Thyroid gland (tissue), 4 donors: ENCODE measurements around the gene SLC9B1. TPM values are rescaled to one million over a fixed set of nuclear protein-coding genes. Genes with fewer than 3 reads are reported as not detected.
"Not testable (repeated sequence)": the region's sequence is repeated elsewhere in the genome, so short reads cannot be mapped to it uniquely, and the experiment has no call there.

Experiments used
- DNase-seq, 2 donors: peaks; one replicate each; pipeline ENCODE4 v3.0.0-alpha.2; 2019
- H3K27ac ChIP-seq, 3 donors: fragments of 200-600 bp; sonication (generic); 1 replicate in 2 of 3; 2 replicates in 1 of 3; pipeline ENCODE4 v1.5.1; 2016 to 2019; ENCODE audit warnings: mild to moderate bottlenecking in 1 of 3, moderate library complexity in 1 of 3
- H3K27me3 ChIP-seq: fragments of 200-600 bp; sonication (generic); one replicate; pipeline ENCODE4 v1.5.1; 2019
- H3K36me3 ChIP-seq, 2 donors: fragments of 200-600 bp; sonication (generic); one replicate each; pipeline ENCODE4 v1.5.1; 2016 to 2019
- H3K4me1 ChIP-seq, 2 donors: fragments of 200-600 bp; sonication (generic); one replicate each; pipeline ENCODE4 v1.5.1; 2017 to 2019
- H3K4me3 ChIP-seq, 3 donors: fragments of 200-600 bp; sonication (generic); replicated peaks in 1 of 3; 1 replicate in 2 of 3; 2 replicates in 1 of 3; pipeline ENCODE4 v1.5.1; 2016; ENCODE audit warnings: mild to moderate bottlenecking in 1 of 3
- H3K9me3 ChIP-seq: fragments of 200-600 bp; sonication (generic); one replicate; pipeline ENCODE4 v1.5.1; 2017
- CTCF ChIP-seq, 6 experiments: fragments of 200-600 bp in 3 of 6; fragments of 450-650 bp in 3 of 6; sonication (generic) in 3 of 6; IDR thresholded peaks; one replicate each; pipeline ENCODE4 v1.5.1; 2016 to 2019; ENCODE audit warnings: antibody characterized with exemption in 6 of 6, mild to moderate bottlenecking in 2 of 6, inconsistent platforms in 1 of 6, moderate library complexity in 1 of 6
- POLR2A ChIP-seq, 2 donors: fragments of 450-650 bp; IDR thresholded peaks; one replicate each; pipeline ENCODE4 v1.6.1; 2017; ENCODE audit warnings: antibody characterized with exemption in 2 of 2, mild to moderate bottlenecking in 2 of 2, moderate library complexity in 1 of 2
- WGBS, 2 donors: methylation state at CpG; one replicate each; pipeline ENCODE4 v1.1.5; 2017; 5-methylcytosine and 5-hydroxymethylcytosine counted together
- intact Hi-C: fragments of 100-400 bp; cut with DNase I; formaldehyde crosslinking; loops from one replicate; pipeline ENCODE4 v1.15.1; 2023
- total RNA-seq, 4 donors: library from RNA; depleted of rRNA; stranded (reverse); fragments of >200 nt; gene quantifications; one replicate each; pipeline ENCODE4 v1.2.3, GENCODE V29; 2016

Gene SLC9B1
- total RNA-seq, 4 donors from 2014 or later = 0.45 to 1.2 (median 0.79) TPM

GRCh38 chr4:102935716-102936115, 83.8 kb downstream of the SLC9B1 start:
- intact Hi-C loops = no loop called here

GRCh38 chr4:102919697-102920096, 99.8 kb downstream of the SLC9B1 start:
- DNase-seq, H3K27me3 ChIP-seq, H3K27ac ChIP-seq, H3K4me1 ChIP-seq, H3K4me3 ChIP-seq, H3K36me3 ChIP-seq, H3K9me3 ChIP-seq, intact Hi-C loops: not testable (repeated sequence)
- WGBS, 2 donors = 77 to 79% methylated on average over 7 to 8 of the region's 8 CpGs

More at GRCh38 chr4:102935716-102936115, 83.8 kb downstream of the SLC9B1 start:
- WGBS, 2 donors = 79 to 82% methylated on average over 2 of the region's 2 CpGs
- no peak overlapping the region for H3K27ac ChIP-seq
- no peaks in the 10 kb centered on the region for H3K9me3 ChIP-seq
- no peak for TF ChIP-seq CTCF (IDR thresholded peaks at IDR 0.05)
- no peak for TF ChIP-seq POLR2A (IDR thresholded peaks at IDR 0.05)
- H3K27me3 ChIP-seq = no peaks in the 10 kb centered on the region
- DNase-seq = no peak
- H3K36me3 ChIP-seq = no peaks in the 10 kb centered on the region
- H3K4me3 ChIP-seq = no peak overlapping the region
- H3K4me1 ChIP-seq = no peaks in the 10 kb centered on the region

GRCh38 chr4:102918859-102919258, 100.6 kb downstream of the SLC9B1 start:
- DNase-seq = no peak
- no peaks in the 10 kb centered on the region for H3K9me3 ChIP-seq
- no peak overlapping the region for H3K4me3 ChIP-seq
- intact Hi-C loops = no loop called here
- 90 to 93% methylated on average over 3 of the region's 3 CpGs for WGBS, 2 donors
- no peak for TF ChIP-seq POLR2A (IDR thresholded peaks at IDR 0.05)
- TF ChIP-seq CTCF (IDR thresholded peaks at IDR 0.05) = no peak
- H3K27ac ChIP-seq = no peak overlapping the region
- H3K36me3 ChIP-seq = no peaks in the 10 kb centered on the region
- no peaks in the 10 kb centered on the region for H3K27me3 ChIP-seq
- H3K4me1 ChIP-seq = no peaks in the 10 kb centered on the region

- Histone ChIP-seq H3K27ac (no peak overlapping the region), H3K36me3 (no peaks in the 10 kb centered on the region), H3K9me3 (no peaks in the 10 kb centered on the region), H3K4me1 (no peaks in the 10 kb centered on the region), H3K4me3 (no peak overlapping the region), H3K27me3 (no peaks in the 10 kb centered on the region)
- intact Hi-C loops = no loop called here
- 74 to 83% methylated on average over 2 of the region's 2 CpGs for WGBS, 2 donors
- no peak for TF ChIP-seq CTCF (IDR thresholded peaks at IDR 0.05)
- TF ChIP-seq POLR2A (IDR thresholded peaks at IDR 0.05) = no peak
- no peak for DNase-seq
Observed at GRCh38 chr4:102901804-102902203, 117.7 kb downstream of the SLC9B1 start.

- H3K4me1 ChIP-seq, H3K27me3 ChIP-seq, DNase-seq, intact Hi-C loops, H3K36me3 ChIP-seq, H3K4me3 ChIP-seq, H3K9me3 ChIP-seq, H3K27ac ChIP-seq: not testable (repeated sequence)
- 79 to 83% methylated on average over 3 of the region's 3 CpGs for WGBS, 2 donors
Observed at GRCh38 chr4:102897610-102898009, 121.9 kb downstream of the SLC9B1 start.

GRCh38 chr4:102896547-102896946, 123.0 kb downstream of the SLC9B1 start:
- DNase-seq, H3K36me3 ChIP-seq, H3K27ac ChIP-seq, H3K4me3 ChIP-seq, intact Hi-C loops, H3K9me3 ChIP-seq, H3K27me3 ChIP-seq, H3K4me1 ChIP-seq: not testable (repeated sequence)
- 90 to 94% methylated on average over 5 of the region's 5 CpGs for WGBS, 2 donors

- DNase-seq, H3K9me3 ChIP-seq, H3K36me3 ChIP-seq, H3K4me1 ChIP-seq, H3K27me3 ChIP-seq, intact Hi-C loops, H3K4me3 ChIP-seq, H3K27ac ChIP-seq: not testable (repeated sequence)
- 60 to 62% methylated on average over 3 of the region's 3 CpGs for WGBS, 2 donors
Observed at GRCh38 chr4:102889866-102890265, 129.6 kb downstream of the SLC9B1 start.

GRCh38 chr4:102888570-102888969, 130.9 kb downstream of the SLC9B1 start:
- DNase-seq, H3K36me3 ChIP-seq, H3K4me3 ChIP-seq, H3K27me3 ChIP-seq, intact Hi-C loops, H3K27ac ChIP-seq, H3K9me3 ChIP-seq, H3K4me1 ChIP-seq: not testable (repeated sequence)
- WGBS, 2 donors = 88 to 92% methylated on average over 2 of the region's 2 CpGs
